Measurements from ENCODE around the gene BNC2. TPM values are rescaled to one million over a fixed set of nuclear protein-coding genes. Genes with fewer than 3 reads are reported as not detected.

The BNC2 gene
- total RNA-seq, 1 experiment from 2014 or later = not detected

DNA sequence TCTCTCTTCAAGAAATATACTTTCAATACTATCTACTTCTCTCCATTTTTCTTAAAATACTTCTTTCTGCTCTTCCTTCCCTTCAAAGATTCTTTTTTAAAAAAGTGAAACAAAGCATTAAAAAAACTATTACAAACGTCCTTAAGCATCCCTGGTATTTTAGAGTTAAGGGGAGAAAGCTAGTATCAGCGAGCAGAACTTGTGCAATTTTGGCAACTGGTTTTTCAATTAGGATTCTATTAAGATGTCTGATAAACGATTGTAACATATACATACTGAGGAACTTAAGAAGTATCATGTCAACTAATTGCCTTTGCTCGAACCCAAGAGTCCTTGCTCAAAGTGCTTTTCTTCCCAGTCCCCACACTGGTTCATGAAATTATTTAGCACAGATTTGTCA, 459.2 kb downstream of the BNC2 start:
- DNase-seq = no peak
- TF ChIP-seq, protein P1, sequence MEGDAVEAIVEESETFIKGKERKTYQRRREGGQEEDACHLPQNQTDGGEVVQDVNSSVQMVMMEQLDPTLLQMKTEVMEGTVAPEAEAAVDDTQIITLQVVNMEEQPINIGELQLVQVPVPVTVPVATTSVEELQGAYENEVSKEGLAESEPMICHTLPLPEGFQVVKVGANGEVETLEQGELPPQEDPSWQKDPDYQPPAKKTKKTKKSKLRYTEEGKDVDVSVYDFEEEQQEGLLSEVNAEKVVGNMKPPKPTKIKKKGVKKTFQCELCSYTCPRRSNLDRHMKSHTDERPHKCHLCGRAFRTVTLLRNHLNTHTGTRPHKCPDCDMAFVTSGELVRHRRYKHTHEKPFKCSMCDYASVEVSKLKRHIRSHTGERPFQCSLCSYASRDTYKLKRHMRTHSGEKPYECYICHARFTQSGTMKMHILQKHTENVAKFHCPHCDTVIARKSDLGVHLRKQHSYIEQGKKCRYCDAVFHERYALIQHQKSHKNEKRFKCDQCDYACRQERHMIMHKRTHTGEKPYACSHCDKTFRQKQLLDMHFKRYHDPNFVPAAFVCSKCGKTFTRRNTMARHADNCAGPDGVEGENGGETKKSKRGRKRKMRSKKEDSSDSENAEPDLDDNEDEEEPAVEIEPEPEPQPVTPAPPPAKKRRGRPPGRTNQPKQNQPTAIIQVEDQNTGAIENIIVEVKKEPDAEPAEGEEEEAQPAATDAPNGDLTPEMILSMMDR (IDR thresholded peaks at IDR 0.05; ENCODE audit: unreplicated experiment) = no peak
- no TSS peak for BruUV-seq (replicated peaks)
- no peak overlapping the region for H3K4me3 Mint-ChIP-seq (ENCODE audit: low read depth, unreplicated experiment)
- H3K36me3 Mint-ChIP-seq (ENCODE audit: insufficient read depth, unreplicated experiment) = no peaks in the 10 kb centered on the region
- no peaks in the 10 kb centered on the region for H3K27me3 Mint-ChIP-seq (ENCODE audit: unreplicated experiment)
- CTCF ChIA-PET = no interaction called here
- peaks cover 37% of the 10 kb centered on the region for H3K4me1 Mint-ChIP-seq (ENCODE audit: low read depth, unreplicated experiment)
- no peak overlapping the region for H3K27ac Mint-ChIP-seq (ENCODE audit: unreplicated experiment)
- intact Hi-C loops (cut with micrococcal nuclease; ENCODE audit: unreplicated experiment) = no loop called here
- peaks cover 2% of the 10 kb centered on the region for H3K9me3 Mint-ChIP-seq (ENCODE audit: low read depth, unreplicated experiment)

DNA sequence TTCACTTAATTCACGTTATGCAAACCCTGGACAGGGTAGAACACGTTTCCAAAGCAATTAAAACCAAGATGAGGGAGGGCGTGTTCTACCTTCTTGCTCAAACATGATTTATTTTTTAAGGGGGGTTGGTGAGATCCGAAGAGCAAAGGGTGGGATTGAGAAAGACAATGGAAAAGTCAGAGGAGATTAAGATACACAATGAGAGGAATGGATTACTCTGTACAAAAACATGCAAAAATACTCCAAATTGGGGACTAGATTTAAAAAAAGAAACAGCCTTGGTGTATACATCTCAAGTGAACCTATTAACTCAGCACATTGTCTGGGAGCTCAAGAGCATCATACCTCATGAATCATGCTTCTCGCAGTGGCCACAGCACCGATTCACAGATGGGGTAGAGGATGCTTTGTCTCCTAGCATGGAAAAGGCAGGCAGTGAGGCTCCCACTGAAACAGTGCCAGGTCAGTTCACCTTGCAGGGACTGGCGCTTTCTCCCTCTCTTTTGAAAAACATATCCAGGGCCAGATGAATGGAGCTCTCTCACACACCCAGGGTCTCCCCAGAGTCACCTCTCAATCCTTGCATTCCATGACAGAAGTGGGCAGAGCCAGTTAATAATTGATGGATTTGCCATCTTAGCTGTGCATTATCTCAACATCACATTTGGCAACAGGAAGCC, 459.7 kb downstream of the BNC2 start:
- peaks cover 37% of the 10 kb centered on the region for H3K4me1 Mint-ChIP-seq (ENCODE audit: low read depth, unreplicated experiment)
- H3K36me3 Mint-ChIP-seq (ENCODE audit: insufficient read depth, unreplicated experiment) = no peaks in the 10 kb centered on the region
- H3K4me3 Mint-ChIP-seq (ENCODE audit: low read depth, unreplicated experiment) = no peak overlapping the region
- TF ChIP-seq, protein P1 (IDR thresholded peaks at IDR 0.05; ENCODE audit: unreplicated experiment) = no peak
- peaks cover 2% of the 10 kb centered on the region for H3K9me3 Mint-ChIP-seq (ENCODE audit: low read depth, unreplicated experiment)
- DNase-seq = peak; percentile 1
- H3K27me3 Mint-ChIP-seq (ENCODE audit: unreplicated experiment) = no peaks in the 10 kb centered on the region
- intact Hi-C loops (cut with micrococcal nuclease; ENCODE audit: unreplicated experiment) = no loop called here
- H3K27ac Mint-ChIP-seq (ENCODE audit: unreplicated experiment) = no peak overlapping the region
- no TSS peak for BruUV-seq (replicated peaks)
- CTCF ChIA-PET = no interaction called here

DNA sequence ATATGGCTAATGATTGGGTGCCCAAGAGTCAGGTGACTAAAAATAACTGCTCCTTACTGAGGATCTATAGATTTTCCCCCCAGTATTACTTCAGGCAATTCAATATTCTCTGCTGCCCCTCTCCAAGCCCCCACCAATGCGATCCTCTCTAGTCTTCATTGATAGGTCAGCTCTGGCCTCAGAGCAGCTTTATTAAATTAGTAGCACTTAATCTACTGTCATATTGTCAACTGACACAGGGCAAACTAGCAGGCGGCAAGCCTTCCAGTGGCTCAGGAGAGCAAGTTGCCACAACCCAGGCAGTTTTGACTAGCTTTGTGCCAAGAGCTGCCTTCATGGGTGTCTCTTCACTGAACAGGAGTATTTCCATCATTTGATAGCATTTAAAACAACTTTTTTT, 462.9 kb downstream of the BNC2 start:
- no peak overlapping the region for H3K4me3 Mint-ChIP-seq (ENCODE audit: low read depth, unreplicated experiment)
- DNase-seq = no peak
- intact Hi-C loops (cut with micrococcal nuclease; ENCODE audit: unreplicated experiment) = no loop called here
- TF ChIP-seq, protein P1 (IDR thresholded peaks at IDR 0.05; ENCODE audit: unreplicated experiment) = no peak
- no peaks in the 10 kb centered on the region for H3K36me3 Mint-ChIP-seq (ENCODE audit: insufficient read depth, unreplicated experiment)
- H3K9me3 Mint-ChIP-seq (ENCODE audit: low read depth, unreplicated experiment) = peaks cover 2% of the 10 kb centered on the region
- no peak overlapping the region for H3K27ac Mint-ChIP-seq (ENCODE audit: unreplicated experiment)
- CTCF ChIA-PET = no interaction called here
- peaks cover 22% of the 10 kb centered on the region for H3K4me1 Mint-ChIP-seq (ENCODE audit: low read depth, unreplicated experiment)
- H3K27me3 Mint-ChIP-seq (ENCODE audit: unreplicated experiment) = no peaks in the 10 kb centered on the region
- BruUV-seq (replicated peaks) = no TSS peak

DNA sequence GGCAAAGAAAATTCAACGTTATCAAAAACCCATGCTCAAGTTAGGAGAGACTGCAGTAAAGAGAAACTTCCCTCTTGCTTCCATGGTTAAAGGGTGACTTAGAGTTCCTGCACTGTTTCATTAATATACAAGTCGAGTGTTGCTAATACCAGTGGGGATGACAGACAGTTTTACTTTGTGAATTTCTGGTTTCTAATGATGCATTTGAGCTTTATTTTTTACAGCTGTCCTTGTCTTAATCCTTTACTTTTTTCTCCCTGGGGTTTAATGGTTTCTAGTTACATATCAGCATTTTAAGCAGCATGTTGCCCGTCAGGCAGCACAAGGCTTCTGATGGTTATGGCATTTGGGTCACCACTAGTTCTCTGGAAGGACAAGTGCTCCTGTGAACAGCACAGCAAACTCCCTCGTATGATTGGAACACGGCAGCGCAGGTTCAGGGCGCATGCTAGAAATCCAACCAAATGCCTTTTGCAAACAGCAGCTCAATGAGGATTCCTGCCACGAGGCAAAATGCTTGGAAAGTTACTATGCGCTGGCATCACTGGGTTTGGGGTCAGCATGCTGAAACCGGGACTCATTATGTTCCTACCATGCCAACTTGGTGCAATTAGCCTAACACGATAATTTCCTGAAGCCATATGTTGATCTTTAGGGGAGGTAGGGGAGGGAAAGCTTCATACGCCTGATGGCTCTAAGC, 463.8 kb downstream of the BNC2 start:
- Mint-ChIP-seq H3K36me3 (ENCODE audit: insufficient read depth, unreplicated experiment) (no peaks in the 10 kb centered on the region), H3K4me1 (ENCODE audit: low read depth, unreplicated experiment) (peaks cover 14% of the 10 kb centered on the region), H3K4me3 (ENCODE audit: low read depth, unreplicated experiment) (no peak overlapping the region), H3K27ac (ENCODE audit: unreplicated experiment) (no peak overlapping the region), H3K9me3 (ENCODE audit: low read depth, unreplicated experiment) (no peaks in the 10 kb centered on the region), H3K27me3 (ENCODE audit: unreplicated experiment) (no peaks in the 10 kb centered on the region)
- TF ChIP-seq, protein P1 (IDR thresholded peaks at IDR 0.05; ENCODE audit: unreplicated experiment) = no peak
- DNase-seq = no peak
- intact Hi-C loops (cut with micrococcal nuclease; ENCODE audit: unreplicated experiment) = no loop called here
- BruUV-seq (replicated peaks) = no TSS peak
- CTCF ChIA-PET = no interaction called here

All from Calu3 (cell line).